Nephron progenitor cell (in vitro differentiated cells): ENCODE measurements around the gene GNPTG.

ENCODE experiments used
- DNase-seq: peaks from one replicate; pipeline ENCODE4 v3.0.0; 2021
- H3K27ac Mint-ChIP-seq: 2 replicates; pipeline ENCODE4 v1.8.0; 2021; ENCODE audit warnings: mild to moderate bottlenecking, moderate library complexity, mixed read lengths
- H3K27me3 Mint-ChIP-seq: 2 replicates; pipeline ENCODE4 v1.8.0; 2021; ENCODE audit warnings: mild to moderate bottlenecking, low read depth, mixed read lengths; ENCODE audit not compliant: poor library complexity
- H3K36me3 Mint-ChIP-seq: 2 replicates; pipeline ENCODE4 v1.8.0; 2021; ENCODE audit warnings: low read depth, mixed read lengths
- H3K4me1 Mint-ChIP-seq: 2 replicates; pipeline ENCODE4 v1.8.0; 2021; ENCODE audit warnings: mixed read lengths
- H3K4me3 Mint-ChIP-seq: 2 replicates; pipeline ENCODE4 v1.8.0; 2021; ENCODE audit warnings: mild to moderate bottlenecking, moderate library complexity, mixed read lengths
- H3K9me3 Mint-ChIP-seq: 2 replicates; pipeline ENCODE4 v1.8.0; 2021; ENCODE audit warnings: mild to moderate bottlenecking, moderate library complexity, mixed read lengths
- TF ChIP-seq, protein P1 (sequence below): fragments of 200-600 bp; sonication (generic); IDR thresholded peaks from 2 replicates; pipeline ENCODE4 v1.5.0; 2021; ENCODE audit warnings: antibody characterized with exemption

GNPTG gene

DNA sequence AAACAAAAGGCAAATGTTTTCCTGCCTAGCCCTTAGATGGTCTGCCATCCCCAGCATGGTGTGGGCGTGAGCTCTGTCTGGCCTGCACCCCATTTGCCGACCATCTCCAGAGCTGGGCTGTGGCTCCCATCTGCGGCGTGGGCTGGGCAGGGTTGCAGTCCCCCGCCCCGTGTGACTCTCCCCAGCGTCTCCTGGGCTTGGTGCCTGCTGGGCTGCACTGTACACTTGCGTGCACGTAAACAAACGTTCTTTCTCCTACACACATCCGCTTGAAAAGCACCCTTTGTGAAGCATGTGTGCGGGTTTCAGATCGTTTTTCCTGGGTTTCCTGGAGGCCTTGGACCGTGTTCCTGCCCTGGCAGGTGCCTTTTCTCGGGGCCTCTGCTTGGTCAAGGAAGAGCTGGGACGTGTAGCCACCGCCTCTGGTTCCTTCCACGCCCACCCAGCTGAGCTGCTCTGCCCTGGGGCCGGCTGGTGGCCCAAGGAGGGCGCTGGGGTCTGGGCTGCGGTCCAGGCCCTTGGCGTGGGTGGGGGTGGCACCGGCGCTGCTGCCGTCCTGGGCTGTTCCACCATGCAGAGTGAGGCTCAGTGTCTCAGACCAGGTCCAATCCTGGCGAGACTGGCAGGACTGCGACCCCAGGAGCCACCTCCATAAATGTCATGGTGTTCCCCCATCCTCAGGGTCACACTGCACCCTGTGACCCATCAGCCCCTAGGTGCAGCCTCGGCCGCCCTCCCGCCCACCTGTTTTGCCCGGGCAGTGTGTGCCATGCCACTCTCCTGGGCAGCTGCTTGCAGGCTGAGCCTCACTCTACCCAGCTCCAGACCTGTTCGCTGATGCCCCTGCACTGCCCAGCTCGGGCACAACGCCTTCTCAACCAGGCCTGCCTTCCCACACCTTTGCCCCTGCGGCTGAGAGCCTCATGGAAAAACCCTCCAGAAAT lies 28.2 kb upstream of the GNPTG start:
- no peak for DNase-seq
- H3K36me3 Mint-ChIP-seq, result peaks cover 33% of the 10 kb centered on the region
- no peak overlapping the region for H3K27ac Mint-ChIP-seq
- TF ChIP-seq, protein P1, sequence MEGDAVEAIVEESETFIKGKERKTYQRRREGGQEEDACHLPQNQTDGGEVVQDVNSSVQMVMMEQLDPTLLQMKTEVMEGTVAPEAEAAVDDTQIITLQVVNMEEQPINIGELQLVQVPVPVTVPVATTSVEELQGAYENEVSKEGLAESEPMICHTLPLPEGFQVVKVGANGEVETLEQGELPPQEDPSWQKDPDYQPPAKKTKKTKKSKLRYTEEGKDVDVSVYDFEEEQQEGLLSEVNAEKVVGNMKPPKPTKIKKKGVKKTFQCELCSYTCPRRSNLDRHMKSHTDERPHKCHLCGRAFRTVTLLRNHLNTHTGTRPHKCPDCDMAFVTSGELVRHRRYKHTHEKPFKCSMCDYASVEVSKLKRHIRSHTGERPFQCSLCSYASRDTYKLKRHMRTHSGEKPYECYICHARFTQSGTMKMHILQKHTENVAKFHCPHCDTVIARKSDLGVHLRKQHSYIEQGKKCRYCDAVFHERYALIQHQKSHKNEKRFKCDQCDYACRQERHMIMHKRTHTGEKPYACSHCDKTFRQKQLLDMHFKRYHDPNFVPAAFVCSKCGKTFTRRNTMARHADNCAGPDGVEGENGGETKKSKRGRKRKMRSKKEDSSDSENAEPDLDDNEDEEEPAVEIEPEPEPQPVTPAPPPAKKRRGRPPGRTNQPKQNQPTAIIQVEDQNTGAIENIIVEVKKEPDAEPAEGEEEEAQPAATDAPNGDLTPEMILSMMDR, result no peak
- no peaks in the 10 kb centered on the region for H3K9me3 Mint-ChIP-seq
- peaks cover 4% of the 10 kb centered on the region for H3K4me1 Mint-ChIP-seq
- no peak overlapping the region for H3K4me3 Mint-ChIP-seq
- no peaks in the 10 kb centered on the region for H3K27me3 Mint-ChIP-seq

DNA sequence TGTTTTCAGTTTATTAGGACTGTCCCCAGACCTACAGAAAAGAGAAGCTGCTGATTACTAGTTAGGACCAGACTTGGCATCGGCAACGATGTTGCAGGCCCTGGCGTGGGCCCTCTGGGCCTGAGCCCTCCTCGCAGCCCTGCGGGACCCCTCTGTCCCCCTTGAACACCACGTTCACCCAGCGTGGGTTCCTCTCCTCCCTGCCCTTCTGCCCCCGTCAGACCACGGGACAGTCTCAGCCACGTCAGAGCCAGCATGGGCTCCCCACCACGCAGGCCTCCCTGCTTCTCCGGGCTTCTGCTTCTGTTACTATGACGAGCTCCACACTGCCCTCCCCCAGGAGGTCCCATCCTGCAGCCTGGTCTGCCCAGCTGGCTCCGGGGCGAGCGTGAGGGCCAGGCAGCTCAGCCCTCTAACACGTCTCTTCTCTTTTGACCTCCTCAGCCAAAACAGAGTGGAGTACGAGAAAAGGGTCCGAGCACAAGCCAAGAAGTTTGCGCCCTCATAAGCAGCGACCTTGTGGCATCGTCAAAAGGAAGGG lies 27.4 kb upstream of the GNPTG start:
- DNase-seq, result no peak
- Mint-ChIP-seq H3K4me3 (no peak overlapping the region), H3K4me1 (peaks cover 4% of the 10 kb centered on the region), H3K27ac (peak overlapping the region; percentile 59), H3K9me3 (no peaks in the 10 kb centered on the region), H3K27me3 (peaks cover 3% of the 10 kb centered on the region), H3K36me3 (peaks cover 26% of the 10 kb centered on the region)
- TF ChIP-seq, protein P1, result no peak

DNA sequence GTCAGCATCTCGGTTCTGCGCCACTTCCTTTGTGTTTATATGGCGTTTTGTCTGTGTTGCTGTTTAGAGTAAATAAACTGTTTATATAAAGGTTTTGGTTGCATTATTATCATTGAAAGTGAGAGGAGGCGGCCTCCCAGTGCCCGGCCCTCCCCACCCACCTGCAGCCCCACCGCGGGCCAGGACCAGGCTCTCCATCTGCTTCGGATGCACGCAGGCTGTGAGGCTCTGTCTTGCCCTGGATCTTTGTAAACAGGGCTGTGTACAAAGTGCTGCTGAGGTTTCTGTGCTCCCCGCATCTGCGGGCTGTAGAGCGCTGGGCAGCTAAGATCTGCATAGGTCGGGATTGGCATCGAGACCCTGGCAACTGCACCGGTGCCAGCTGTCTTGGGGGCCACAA lies 26.5 kb upstream of the GNPTG start:
- H3K27ac Mint-ChIP-seq, result no peak overlapping the region
- TF ChIP-seq, protein P1, result no peak
- H3K9me3 Mint-ChIP-seq, result no peaks in the 10 kb centered on the region
- no peak overlapping the region for H3K4me3 Mint-ChIP-seq
- H3K36me3 Mint-ChIP-seq, result peaks cover 17% of the 10 kb centered on the region
- peaks cover 4% of the 10 kb centered on the region for H3K4me1 Mint-ChIP-seq
- DNase-seq, result no peak
- H3K27me3 Mint-ChIP-seq, result peaks cover 8% of the 10 kb centered on the region

GRCh38 chr16:1325673-1326371 lies 25.9 kb upstream of the GNPTG start:
- peaks cover 13% of the 10 kb centered on the region for H3K36me3 Mint-ChIP-seq
- TF ChIP-seq, protein P1, result no peak

DNA sequence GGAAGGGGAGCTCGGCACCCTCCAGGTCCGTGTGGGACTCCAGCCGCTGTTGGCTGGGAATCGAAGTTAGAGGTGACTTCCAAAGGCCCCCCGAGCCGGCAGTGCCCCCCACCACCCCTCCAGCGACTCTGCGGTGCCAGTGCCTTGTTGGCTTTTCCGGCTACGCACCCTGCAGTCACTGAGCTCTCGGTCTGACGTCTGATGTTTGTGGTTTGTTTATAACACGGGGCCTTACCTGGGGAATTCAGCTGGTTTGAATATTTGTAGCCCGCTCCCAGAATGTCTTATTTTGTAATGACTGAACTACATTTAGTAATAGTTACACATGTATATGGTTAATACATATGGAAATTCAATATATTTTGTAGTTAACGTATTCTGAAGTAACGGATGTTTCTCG lies 25.3 kb upstream of the GNPTG start:
- TF ChIP-seq, protein P1, result no peak
- Mint-ChIP-seq H3K9me3 (no peaks in the 10 kb centered on the region), H3K27me3 (peaks cover 11% of the 10 kb centered on the region), H3K27ac (peak overlapping the region; percentile 88), H3K4me1 (peaks cover 6% of the 10 kb centered on the region), H3K4me3 (no peak overlapping the region), H3K36me3 (peaks cover 13% of the 10 kb centered on the region)
- DNase-seq, result no peak

More at GRCh38 chr16:1325673-1326371, 25.9 kb upstream of the GNPTG start:
- no peak overlapping the region for H3K27ac Mint-ChIP-seq
- H3K4me3 Mint-ChIP-seq, result no peak overlapping the region
- no peak for DNase-seq
- peaks cover 4% of the 10 kb centered on the region for H3K4me1 Mint-ChIP-seq
- H3K27me3 Mint-ChIP-seq, result peaks cover 8% of the 10 kb centered on the region
- no peaks in the 10 kb centered on the region for H3K9me3 Mint-ChIP-seq
